GM12878 (cell line): Measurements from ENCODE around the gene PIK3C3.

ENCODE experiments used
- ETV6 ChIP-seq, 2 experiments: fragments of 450-650 bp in 1 of 2; IDR thresholded peaks in 1 of 2; conservative IDR thresholded peaks in 1 of 2; 2 replicates each; pipeline ENCODE4 v1.6.1; 2014; ENCODE audit warnings: antibody characterized with exemption in 1 of 2, borderline replicate concordance in 1 of 2, low read depth in 1 of 2, mild to moderate bottlenecking in 1 of 2, moderate library complexity in 1 of 2
- FOXM1 ChIP-seq: IDR thresholded peaks from 2 replicates; pipeline ENCODE4 v1.6.1; 2012; ENCODE audit warnings: low read depth, mild to moderate bottlenecking, inconsistent platforms, low read length, moderate library complexity
- HDGF ChIP-seq: fragments of 450-650 bp; IDR thresholded peaks from 2 replicates; pipeline ENCODE4 v1.6.1; 2016; ENCODE audit warnings: antibody characterized with exemption
- KDM1A ChIP-seq: fragments of 200-600 bp; sonication (generic); IDR thresholded peaks from 2 replicates; pipeline ENCODE4 v1.6.1; 2016; ENCODE audit warnings: borderline replicate concordance
- POLR2A ChIP-seq: IDR thresholded peaks from 2 replicates; pipeline ENCODE4 v1.6.1; 2011; ENCODE audit warnings: low read depth, mild to moderate bottlenecking, low read length
- POLR2AphosphoS5 ChIP-seq: IDR thresholded peaks from 2 replicates; pipeline ENCODE4 v1.6.1; 2011; ENCODE audit warnings: mild to moderate bottlenecking, low read length, inconsistent platforms
- SMC3 ChIP-seq: IDR thresholded peaks from 2 replicates; pipeline ENCODE4 v1.6.1; 2011; ENCODE audit warnings: low read length, improper control_type of control experiment, borderline replicate concordance
- SPI1 ChIP-seq: IDR thresholded peaks from 2 replicates; pipeline ENCODE4 v1.6.1; 2011; ENCODE audit warnings: low read depth, mild to moderate bottlenecking, low read length, moderate library complexity, borderline replicate concordance; ENCODE audit not compliant: insufficient read depth
- ZNF274 ChIP-seq: IDR thresholded peaks from one replicate; pipeline ENCODE4 v1.8.0; 2011; ENCODE audit not compliant: insufficient read length, insufficient read depth
- TF ChIP-seq, protein P1 (sequence below): IDR thresholded peaks from 2 replicates; pipeline ENCODE4 v1.6.1; 2012; ENCODE audit warnings: mild to moderate bottlenecking, low read depth, low read length

DNA sequence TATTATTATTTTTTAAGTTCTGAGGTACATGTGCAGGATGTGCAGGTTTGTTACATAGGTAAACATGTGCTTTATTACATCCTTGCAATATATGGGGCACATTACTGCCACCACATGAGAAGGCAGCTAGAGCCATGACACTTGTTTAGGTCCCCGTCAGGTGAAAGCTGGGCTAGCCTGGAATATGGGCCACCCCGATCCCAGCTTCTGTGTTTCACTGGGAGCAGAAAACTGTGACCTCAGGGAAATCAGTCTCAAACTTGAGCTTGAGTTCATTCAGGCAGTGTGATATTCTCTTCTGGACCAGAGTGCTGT lies 176.9 kb downstream of the PIK3C3 start:
- TF ChIP-seq FOXM1 (no peak), POLR2AphosphoS5 (no peak), KDM1A (no peak), ETV6 (conservative IDR thresholded peaks at IDR 0.05 in 1 of 2, IDR thresholded peaks at IDR 0.05 in 1 of 2; ENCODE audit: borderline replicate concordance in 1 of 2, low read depth in 1 of 2) (no peak), POLR2A (no peak), ZNF274 (no peak), HDGF (no peak), SMC3 (no peak), SPI1 (no peak)
- TF ChIP-seq, protein P1, sequence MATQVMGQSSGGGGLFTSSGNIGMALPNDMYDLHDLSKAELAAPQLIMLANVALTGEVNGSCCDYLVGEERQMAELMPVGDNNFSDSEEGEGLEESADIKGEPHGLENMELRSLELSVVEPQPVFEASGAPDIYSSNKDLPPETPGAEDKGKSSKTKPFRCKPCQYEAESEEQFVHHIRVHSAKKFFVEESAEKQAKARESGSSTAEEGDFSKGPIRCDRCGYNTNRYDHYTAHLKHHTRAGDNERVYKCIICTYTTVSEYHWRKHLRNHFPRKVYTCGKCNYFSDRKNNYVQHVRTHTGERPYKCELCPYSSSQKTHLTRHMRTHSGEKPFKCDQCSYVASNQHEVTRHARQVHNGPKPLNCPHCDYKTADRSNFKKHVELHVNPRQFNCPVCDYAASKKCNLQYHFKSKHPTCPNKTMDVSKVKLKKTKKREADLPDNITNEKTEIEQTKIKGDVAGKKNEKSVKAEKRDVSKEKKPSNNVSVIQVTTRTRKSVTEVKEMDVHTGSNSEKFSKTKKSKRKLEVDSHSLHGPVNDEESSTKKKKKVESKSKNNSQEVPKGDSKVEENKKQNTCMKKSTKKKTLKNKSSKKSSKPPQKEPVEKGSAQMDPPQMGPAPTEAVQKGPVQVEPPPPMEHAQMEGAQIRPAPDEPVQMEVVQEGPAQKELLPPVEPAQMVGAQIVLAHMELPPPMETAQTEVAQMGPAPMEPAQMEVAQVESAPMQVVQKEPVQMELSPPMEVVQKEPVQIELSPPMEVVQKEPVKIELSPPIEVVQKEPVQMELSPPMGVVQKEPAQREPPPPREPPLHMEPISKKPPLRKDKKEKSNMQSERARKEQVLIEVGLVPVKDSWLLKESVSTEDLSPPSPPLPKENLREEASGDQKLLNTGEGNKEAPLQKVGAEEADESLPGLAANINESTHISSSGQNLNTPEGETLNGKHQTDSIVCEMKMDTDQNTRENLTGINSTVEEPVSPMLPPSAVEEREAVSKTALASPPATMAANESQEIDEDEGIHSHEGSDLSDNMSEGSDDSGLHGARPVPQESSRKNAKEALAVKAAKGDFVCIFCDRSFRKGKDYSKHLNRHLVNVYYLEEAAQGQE, result no peak
